Measurements from ENCODE around the gene CHIT1. TPM values are rescaled to one million over a fixed set of nuclear protein-coding genes. Genes with fewer than 3 reads are reported as not detected.
"Not testable (repeated sequence)": the region's sequence is repeated elsewhere in the genome, so short reads cannot be mapped to it uniquely, and the experiment has no call there.

Gene CHIT1
- total RNA-seq, 1 donor from 2014 or later: not detected

GRCh38 chr1:203264052-203264501 is 34.6 kb upstream of the CHIT1 start:
- DNase-seq (ENCODE audit: low read depth): no peak
- H3K4me3 ChIP-seq (ENCODE audit: low read depth, low read length): no peak overlapping the region
- TF ChIP-seq, protein P1, sequence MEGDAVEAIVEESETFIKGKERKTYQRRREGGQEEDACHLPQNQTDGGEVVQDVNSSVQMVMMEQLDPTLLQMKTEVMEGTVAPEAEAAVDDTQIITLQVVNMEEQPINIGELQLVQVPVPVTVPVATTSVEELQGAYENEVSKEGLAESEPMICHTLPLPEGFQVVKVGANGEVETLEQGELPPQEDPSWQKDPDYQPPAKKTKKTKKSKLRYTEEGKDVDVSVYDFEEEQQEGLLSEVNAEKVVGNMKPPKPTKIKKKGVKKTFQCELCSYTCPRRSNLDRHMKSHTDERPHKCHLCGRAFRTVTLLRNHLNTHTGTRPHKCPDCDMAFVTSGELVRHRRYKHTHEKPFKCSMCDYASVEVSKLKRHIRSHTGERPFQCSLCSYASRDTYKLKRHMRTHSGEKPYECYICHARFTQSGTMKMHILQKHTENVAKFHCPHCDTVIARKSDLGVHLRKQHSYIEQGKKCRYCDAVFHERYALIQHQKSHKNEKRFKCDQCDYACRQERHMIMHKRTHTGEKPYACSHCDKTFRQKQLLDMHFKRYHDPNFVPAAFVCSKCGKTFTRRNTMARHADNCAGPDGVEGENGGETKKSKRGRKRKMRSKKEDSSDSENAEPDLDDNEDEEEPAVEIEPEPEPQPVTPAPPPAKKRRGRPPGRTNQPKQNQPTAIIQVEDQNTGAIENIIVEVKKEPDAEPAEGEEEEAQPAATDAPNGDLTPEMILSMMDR (conservative IDR thresholded peaks at IDR 0.05; ENCODE audit: low read depth, low read length): no peak

DNA sequence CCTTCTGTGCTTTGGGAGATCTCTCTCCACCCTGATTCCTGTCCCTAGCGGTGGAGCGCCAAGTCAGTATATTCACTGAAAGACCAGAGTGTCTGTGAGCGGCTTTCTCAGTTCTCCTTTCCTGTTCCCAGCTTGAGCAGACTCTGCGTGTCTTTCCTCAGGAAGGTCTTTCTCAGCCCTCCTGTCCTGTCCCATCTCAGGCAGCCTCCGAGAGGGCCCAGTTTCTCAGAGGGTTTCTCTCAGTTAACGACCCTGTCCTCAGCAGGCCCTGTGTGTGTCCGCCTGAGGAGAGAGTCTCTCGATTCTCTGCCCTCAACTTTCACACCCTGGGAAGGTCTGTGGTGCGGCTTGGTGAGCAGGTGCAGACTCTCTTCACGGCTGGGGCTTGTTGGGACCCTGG is 34.0 kb upstream of the CHIT1 start:
- H3K4me3 ChIP-seq (ENCODE audit: low read depth, low read length): no peak overlapping the region
- TF ChIP-seq, protein P1 (conservative IDR thresholded peaks at IDR 0.05; ENCODE audit: low read depth, low read length): no peak
- no peak for DNase-seq (ENCODE audit: low read depth)

GRCh38 chr1:203256636-203257035 is 27.2 kb upstream of the CHIT1 start:
- DNase-seq (ENCODE audit: low read depth): not testable (repeated sequence)

GRCh38 chr1:203254782-203255181 is 25.3 kb upstream of the CHIT1 start:
- H3K4me3 ChIP-seq (ENCODE audit: low read depth, low read length); DNase-seq (ENCODE audit: low read depth): not testable (repeated sequence)

More at GRCh38 chr1:203256636-203257035, 27.2 kb upstream of the CHIT1 start:
- H3K4me3 ChIP-seq (ENCODE audit: low read depth, low read length): not testable (repeated sequence)

- no peak for DNase-seq (ENCODE audit: low read depth)
- H3K4me3 ChIP-seq (ENCODE audit: low read depth, low read length): no peak overlapping the region
- TF ChIP-seq, protein P1 (conservative IDR thresholded peaks at IDR 0.05; ENCODE audit: low read depth, low read length): no peak
These were observed 23.2 kb upstream of the CHIT1 start for GRCh38 chr1:203252678-203253077.

DNA sequence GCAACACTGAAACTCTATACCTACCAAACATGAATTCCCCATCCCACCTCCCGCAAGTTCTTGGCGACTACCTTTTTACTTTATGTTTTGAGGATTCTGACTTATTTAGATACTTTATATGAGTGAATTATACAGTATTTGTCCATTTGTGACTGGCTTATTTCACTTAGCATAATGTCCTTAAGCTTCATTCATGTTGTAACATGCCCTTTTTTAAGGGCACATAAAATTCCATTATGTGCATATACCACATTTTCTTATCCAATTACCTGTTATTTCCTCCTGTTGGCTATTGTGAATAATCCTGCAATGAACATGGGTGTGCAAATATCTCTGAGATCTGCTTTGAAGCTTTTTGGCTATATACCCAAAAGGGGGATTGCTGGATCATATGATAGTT is 22.0 kb upstream of the CHIT1 start:
- TF ChIP-seq, protein P1 (conservative IDR thresholded peaks at IDR 0.05; ENCODE audit: low read depth, low read length): no peak
- H3K4me3 ChIP-seq (ENCODE audit: low read depth, low read length): no peak overlapping the region
- no peak for DNase-seq (ENCODE audit: low read depth)

GRCh38 chr1:203250911-203251310 is 21.4 kb upstream of the CHIT1 start:
- TF ChIP-seq, protein P1 (conservative IDR thresholded peaks at IDR 0.05; ENCODE audit: low read depth, low read length): no peak
- no peak overlapping the region for H3K4me3 ChIP-seq (ENCODE audit: low read depth, low read length)

DNA sequence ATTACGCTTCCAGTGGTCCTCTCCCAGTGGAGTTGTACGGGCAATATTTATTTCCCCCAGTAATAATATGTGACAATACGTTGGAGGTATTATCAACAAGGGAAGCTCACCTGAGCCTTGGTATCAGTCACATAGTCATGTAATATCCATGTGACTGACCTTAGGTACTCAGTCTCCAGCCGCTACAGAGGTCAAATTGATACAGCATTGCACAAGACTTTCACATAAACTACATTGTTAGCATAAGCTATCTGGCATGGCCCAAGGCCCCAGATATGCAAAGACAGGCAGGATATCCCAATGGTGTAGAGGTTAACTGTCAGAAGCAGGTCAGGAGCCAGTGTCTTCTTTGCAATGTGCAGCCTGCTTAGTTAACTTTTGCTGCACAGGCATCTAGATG is 15.3 kb upstream of the CHIT1 start:
- no peak overlapping the region for H3K4me3 ChIP-seq (ENCODE audit: low read depth, low read length)
- DNase-seq (ENCODE audit: low read depth): no peak
- TF ChIP-seq, protein P1 (conservative IDR thresholded peaks at IDR 0.05; ENCODE audit: low read depth, low read length): no peak

More at GRCh38 chr1:203250911-203251310, 21.4 kb upstream of the CHIT1 start:
- DNase-seq (ENCODE audit: low read depth): no peak

DNA sequence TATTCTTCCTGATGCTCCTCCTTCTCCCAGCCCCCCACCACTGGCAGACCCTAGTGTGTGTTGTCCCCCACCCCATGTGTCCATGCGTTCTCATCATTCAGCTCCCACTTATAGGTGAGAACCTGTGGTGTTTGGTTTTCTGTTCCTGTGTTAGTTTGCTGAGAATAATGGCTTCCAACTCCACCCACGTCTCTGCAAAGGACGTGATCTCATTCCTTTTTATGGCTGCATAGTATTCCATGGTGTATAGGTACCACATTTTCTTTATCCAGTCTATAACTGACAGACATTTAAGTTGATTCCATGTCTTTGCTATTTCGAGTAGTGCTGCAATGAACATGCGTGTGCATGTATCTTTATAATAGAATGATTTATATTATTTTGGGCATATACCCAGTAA is 12.2 kb upstream of the CHIT1 start:
- H3K4me3 ChIP-seq (ENCODE audit: low read depth, low read length); DNase-seq (ENCODE audit: low read depth): not testable (repeated sequence)

Data from epithelial cell of proximal tubule (primary cell).